Putamen (tissue), 1 donor: Measurements from ENCODE around the gene SMIM21.

Experiments used
- DNase-seq: peaks from one replicate; pipeline ENCODE4 v3.0.0-alpha.2; 2016; ENCODE audit warnings: low spot score

The SMIM21 gene

DNA sequence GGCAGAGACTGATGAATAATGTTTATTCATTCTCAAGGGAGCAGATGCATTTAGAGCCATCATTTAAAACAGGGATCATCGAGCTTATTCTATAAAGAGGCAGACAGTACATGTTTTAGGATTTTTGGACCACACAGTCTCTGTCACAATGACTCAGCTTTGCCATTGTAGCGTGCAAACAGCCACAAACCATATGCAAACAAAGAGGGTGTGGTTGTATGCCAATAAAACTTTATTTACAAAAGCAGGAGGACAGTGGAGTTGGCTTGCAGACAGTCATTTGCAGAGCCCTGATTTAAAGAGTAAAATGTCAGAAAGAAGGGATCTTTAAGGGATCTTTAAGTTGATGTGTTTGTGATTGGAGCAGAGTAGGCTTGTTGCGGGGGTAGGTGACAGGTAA is 51.5 kb downstream of the SMIM21 start:
- no peak for DNase-seq

DNA sequence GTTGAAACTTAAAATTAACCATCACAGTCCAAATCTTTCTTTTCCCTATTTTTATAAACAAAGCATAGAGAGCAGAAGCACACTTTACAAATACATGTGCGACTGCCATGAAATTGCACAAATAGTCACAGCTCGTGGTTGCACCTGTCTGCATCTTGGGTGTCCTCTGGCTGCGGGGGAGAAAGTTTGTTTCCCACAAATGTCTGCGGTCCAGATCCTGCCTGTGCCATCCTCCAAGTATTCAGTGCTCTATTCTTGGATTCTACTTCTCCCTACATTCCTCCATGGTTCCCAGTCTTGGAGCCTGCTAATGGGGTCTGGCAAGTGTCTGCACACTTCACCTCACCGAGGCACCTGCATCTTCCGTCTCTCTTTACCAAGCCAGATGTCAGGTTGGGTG is 52.2 kb downstream of the SMIM21 start:
- no peak for DNase-seq

DNA sequence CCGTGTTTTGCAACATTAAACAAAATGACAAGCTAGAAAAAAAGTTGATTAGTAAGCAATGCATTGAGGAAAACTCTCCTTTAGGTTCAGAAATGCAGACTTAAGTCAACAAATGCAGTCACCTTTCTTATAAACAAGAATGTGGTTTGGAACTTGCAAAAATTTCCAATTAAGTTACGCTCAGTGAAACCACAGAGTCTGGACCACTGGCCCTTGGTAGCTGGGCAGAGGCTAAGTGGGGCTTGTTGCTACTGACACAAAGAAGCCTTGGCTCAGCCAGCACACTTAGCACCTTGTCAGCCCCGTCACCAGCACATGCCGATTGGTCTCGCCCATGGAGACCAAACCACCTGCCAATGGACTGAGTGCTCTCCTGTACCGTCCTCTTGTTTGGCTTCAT is 53.0 kb downstream of the SMIM21 start:
- DNase-seq = no peak

DNA sequence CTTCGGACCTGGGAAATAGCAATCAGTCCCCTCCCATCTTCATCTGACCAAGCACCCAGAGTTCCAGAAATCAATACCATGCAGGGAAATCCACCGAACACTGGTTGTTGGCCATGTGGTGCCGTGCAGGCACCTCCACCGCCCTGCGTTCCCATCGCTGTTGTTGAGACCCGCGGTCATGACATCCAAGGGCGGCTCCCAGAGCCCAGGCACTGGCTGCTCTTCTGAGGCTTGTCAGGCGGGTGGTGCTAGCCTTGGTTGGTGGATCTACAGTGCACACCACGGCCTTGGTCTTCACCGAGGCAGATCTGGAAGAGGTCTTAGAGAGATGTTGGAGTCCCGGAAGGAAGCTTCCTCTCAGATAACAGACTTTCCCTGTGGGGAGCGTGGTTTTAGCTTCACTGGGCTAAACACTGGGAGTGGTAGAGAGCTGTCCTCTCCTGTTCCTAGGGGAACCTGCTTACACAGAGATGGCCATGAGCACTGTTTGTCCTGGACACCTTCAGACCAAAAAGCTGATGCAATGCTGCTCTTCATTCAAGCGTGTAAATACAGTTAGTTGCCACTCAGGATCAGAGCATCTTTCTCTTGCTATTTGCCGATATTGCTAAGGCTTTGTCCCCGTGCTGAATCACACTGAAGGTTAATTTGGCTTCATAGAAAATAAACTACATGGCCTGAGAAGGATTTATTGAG is 58.3 kb downstream of the SMIM21 start:
- DNase-seq = no peak

DNA sequence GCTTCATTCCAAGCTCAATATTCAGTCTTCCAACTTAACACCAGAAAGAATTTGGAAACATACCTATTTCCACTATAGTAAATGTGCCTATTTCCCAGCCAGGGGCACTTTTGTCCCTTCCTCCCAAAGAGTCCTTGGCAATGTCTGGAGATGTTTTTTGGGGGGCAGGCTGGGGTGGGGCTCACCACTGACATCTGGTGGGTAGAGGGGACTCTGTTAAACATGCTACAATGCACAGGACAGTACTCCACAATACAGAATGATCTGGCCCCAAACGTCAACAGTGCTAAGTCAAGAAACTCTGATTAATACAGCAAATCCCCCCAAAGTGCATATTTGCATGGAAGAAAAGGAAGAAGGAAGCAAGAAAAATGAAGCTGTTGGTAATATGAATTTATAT is 61.7 kb downstream of the SMIM21 start:
- no peak for DNase-seq

DNA sequence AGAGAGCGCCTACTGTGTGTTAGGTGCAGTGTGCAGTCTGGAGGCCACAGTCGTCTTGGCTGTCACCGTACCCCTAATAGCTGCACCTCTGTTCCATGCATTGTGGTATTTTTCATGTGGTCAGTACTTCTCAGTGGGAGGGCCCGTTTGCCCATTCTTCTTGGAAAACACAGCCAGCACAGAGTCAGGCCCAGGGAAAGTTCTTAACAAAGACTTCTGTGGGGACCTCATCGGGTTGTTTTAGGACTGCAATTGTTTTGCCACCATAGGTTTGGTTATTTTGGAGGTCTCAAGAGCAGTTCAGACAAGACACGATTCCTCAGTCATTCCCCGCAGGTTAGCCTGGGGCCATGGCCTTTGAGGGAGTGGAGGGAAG is 62.3 kb downstream of the SMIM21 start:
- no peak for DNase-seq

DNA sequence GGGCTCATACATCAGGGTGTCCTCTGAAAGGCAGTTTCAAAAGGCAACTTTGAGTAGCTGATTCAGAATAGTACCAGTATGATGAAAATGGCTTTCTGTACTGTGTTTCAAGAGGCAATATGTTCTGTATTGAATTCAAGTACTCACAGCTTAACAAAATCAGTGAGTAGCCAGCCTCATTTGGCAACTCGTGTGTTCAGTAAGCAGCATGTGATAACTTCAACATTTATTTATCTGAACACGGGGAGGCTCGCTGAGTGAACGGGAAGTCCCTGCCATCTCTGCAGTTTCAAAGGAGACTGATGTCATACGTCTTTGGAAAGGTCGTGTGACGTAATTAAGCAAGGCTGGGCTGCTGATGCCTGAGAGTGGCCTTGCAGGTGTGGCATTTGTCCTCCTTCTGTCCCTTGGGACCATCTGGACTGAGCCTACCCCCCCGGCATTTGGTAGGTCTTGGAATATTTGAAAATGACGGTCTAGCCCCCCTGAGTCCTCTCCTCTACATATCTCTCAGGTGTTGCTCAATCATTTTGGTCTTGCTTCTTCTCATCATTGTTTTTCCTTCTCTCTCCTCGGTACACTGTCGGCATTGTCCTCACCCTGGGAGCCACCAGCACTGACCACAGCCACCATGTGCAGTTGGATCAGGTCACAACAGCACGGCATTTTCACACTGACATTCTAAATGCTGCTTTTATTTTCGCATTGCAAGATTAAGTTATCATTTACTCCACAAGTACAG is 62.8 kb downstream of the SMIM21 start:
- DNase-seq = no peak

DNA sequence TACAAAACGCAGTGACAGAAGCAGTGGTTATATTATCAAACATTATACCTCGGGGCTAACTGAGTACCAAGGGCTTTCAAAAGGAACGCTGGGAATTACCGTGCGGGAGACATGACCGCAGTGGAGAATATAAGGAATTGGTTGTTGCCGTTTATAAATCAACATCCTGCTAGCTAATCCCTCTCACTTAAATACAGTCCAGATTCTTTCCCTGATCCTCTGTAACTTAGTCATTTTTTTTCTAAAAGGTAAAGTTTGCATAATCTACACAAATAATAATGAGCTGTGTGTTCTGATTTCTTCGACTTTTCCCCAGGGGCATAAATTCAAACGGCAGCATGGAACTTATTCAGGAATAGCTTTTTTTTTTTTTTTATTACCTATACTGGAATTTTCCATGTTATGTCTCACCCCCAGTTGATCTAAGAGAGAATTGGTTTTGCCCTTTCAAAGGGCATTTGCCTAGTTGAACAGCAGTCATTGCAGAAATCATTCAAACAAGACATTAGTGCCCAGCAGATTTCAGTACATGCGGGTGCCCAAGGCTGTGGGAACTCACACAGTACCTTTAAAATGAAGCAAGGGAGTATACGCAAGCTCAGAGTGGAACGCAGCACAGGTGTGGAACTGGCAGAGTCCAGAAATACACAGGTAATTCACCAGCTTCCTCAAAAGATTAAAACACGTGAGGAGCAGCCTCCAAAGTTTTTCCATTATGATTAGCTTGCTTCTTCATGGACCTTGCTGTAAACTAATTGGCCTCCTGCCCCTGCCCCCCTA is 63.9 kb downstream of the SMIM21 start:
- DNase-seq = no peak

DNA sequence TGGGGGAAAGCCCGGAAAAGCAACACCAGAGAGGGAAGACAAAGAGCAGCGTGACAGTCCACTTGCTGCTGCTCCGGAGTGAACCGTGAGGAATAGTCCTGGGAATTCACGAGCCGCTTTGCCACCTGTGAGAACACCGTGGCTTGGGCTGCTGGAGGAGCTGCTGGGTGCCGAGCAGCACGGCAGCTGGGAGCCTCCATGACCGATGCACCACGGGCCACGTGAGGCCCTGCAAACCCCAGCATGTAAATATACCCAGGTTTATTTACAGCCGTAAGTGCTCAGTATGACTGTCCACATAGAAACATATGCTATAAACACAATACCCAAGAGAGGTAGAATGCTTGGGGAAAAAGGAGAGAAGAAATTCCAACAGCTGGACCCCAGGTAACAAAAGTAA is 65.1 kb downstream of the SMIM21 start:
- no peak for DNase-seq

DNA sequence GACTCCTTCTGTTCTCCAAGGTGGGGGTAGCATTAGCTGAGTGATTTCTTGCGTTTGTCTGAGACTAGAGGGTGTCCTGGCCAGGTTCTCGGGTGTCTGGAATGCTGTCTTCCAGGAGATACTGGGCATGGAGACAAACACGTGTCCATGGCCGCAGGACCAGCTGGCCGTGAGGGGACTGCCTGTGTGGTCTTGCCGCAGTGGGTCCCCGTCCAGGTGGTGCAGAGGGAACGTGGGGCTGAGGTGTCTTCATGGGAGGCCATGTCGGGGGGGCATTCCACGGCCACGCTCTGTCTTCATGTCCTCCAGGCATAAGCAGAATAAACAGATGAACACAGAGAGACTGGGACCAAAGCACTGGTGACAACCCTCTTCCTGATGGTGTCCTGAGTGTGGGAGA is 66.6 kb downstream of the SMIM21 start:
- no peak for DNase-seq

DNA sequence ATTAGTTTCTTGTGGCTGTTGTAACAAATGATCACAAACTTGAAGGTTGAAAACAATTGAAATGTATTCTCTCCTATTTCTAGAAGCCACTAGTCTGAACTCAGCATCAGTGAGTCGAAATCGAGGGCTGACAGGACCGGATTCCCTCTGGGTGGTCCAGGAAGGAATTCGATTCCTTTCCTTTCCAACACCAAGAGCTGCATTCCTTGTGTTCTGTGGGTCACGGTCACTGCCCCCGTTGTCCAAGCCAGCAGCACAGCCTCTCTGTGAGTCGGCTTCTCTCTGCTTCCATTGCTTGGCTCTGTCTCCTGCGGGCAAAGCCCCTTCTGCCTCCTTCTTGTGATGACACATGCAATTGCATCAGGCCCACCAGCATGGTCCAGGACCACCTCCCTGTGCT is 67.3 kb downstream of the SMIM21 start:
- no peak for DNase-seq
